ENCODE results near the gene PPA1.

- no peak for TF ChIP-seq CTCF (conservative IDR thresholded peaks at IDR 0.05; ENCODE audit: low read length)
- TF ChIP-seq EZH2phosphoT487 (IDR thresholded peaks at IDR 0.05; ENCODE audit: borderline replicate concordance), result no peak
Measured at GRCh38 chr10:70212277-70212676, 21.0 kb downstream of the PPA1 start.
